HEK293 (cell line): ENCODE measurements around the gene GLCE.
A peak's percentile ranks its signal among the peaks of the same experiment; 100 is the strongest.

ENCODE experiments used
- CTCF ChIA-PET: fragments of 350-600 bp; formaldehyde crosslinking; extraction: SDS; loops from one replicate; lab custom pipeline; 2021; ENCODE audit warnings: antibody characterized with exemption; lab: Yijun Ruan, JAX
- POLR2A ChIA-PET: fragments of 300-600 bp; formaldehyde crosslinking; extraction: SDS; loops from one replicate; lab custom pipeline; 2020; ENCODE audit warnings: antibody characterized with exemption, inconsistent platforms; lab: Yijun Ruan, JAX
- H3K27ac ChIP-seq: fragments of 200-500 bp; sonication (Bioruptor generic); 2 replicates; pipeline ENCODE4 v1.5.1; 2014; ENCODE audit warnings: low read depth, low read length, control low read depth, inconsistent platforms; ENCODE audit errors: extremely low read depth
- H3K36me3 ChIP-seq, 2 experiments: fragments of 200-500 bp in 1 of 2; sonication (Bioruptor generic) in 1 of 2; 1 replicate in 1 of 2; 2 replicates in 1 of 2; pipeline ENCODE4 v1.5.1; 2014 to 2017; ENCODE audit warnings: inconsistent platforms in 2 of 2, low read length in 2 of 2; ENCODE audit not compliant: control insufficient read depth in 2 of 2, insufficient read depth in 1 of 2
- H3K4me1 ChIP-seq: fragments of 200-500 bp; sonication (Bioruptor generic); 2 replicates; pipeline ENCODE4 v1.5.1; 2014; ENCODE audit warnings: mild to moderate bottlenecking, low read length, inconsistent platforms; ENCODE audit not compliant: control insufficient read depth, insufficient read depth
- H3K4me3 ChIP-seq: 2 replicates; pipeline ENCODE4 v1.5.1; 2011; ENCODE audit warnings: low read depth, mild to moderate bottlenecking, control low read depth, low read length, moderate library complexity
- H3K9me3 ChIP-seq: fragments of 200-500 bp; sonication (Bioruptor generic); 2 replicates; pipeline ENCODE4 v1.5.1; 2014; ENCODE audit warnings: low read depth, low read length, inconsistent platforms; ENCODE audit not compliant: control insufficient read depth, insufficient read depth
- GFI1B ChIP-seq: fragments of 450-650 bp; formaldehyde crosslinking; IDR thresholded peaks from 2 replicates; pipeline ENCODE4 v1.5.1; 2016; ENCODE audit warnings: missing biosample characterization, missing genetic modification characterization
- RBAK ChIP-seq: fragments of 450-650 bp; formaldehyde crosslinking; IDR thresholded peaks from 2 replicates; pipeline ENCODE4 v1.5.1; 2016; ENCODE audit warnings: missing biosample characterization, missing genetic modification characterization
- REPIN1 ChIP-seq: fragments of 450-650 bp; formaldehyde crosslinking; IDR thresholded peaks from 2 replicates; pipeline ENCODE4 v1.5.1; 2017; ENCODE audit warnings: missing biosample characterization, missing genetic modification characterization, low read depth
- SETDB1 ChIP-seq: IDR thresholded peaks from one replicate; pipeline ENCODE4 v1.6.1; 2017; ENCODE audit warnings: mild to moderate bottlenecking, low read length, moderate library complexity, mixed read lengths; ENCODE audit not compliant: insufficient read length
- TRIM28 ChIP-seq: IDR thresholded peaks from 2 replicates; pipeline ENCODE4 v1.6.1; 2011; ENCODE audit warnings: low read length, control low read depth, borderline replicate concordance
- ZBTB20 ChIP-seq: fragments of 450-650 bp; formaldehyde crosslinking; IDR thresholded peaks from 2 replicates; pipeline ENCODE4 v1.5.1; 2016; ENCODE audit warnings: missing biosample characterization, missing genetic modification characterization
- ZEB2 ChIP-seq: fragments of 450-650 bp; formaldehyde crosslinking; IDR thresholded peaks from 2 replicates; pipeline ENCODE4 v1.5.1; 2016; ENCODE audit warnings: missing biosample characterization, missing genetic modification characterization
- ZNF138 ChIP-seq: fragments of 450-650 bp; formaldehyde crosslinking; IDR thresholded peaks from 2 replicates; pipeline ENCODE4 v1.5.1; 2016; ENCODE audit warnings: missing biosample characterization, missing genetic modification characterization, borderline replicate concordance
- ZNF202 ChIP-seq: fragments of 450-650 bp; formaldehyde crosslinking; IDR thresholded peaks from 2 replicates; pipeline ENCODE4 v1.5.1; 2016; ENCODE audit warnings: missing biosample characterization, missing genetic modification characterization, borderline replicate concordance
- ZNF266 ChIP-seq: fragments of 450-650 bp; formaldehyde crosslinking; IDR thresholded peaks from 2 replicates; pipeline ENCODE4 v1.5.1; 2016; ENCODE audit warnings: missing biosample characterization, missing genetic modification characterization, low read depth
- ZNF37A ChIP-seq: fragments of 450-650 bp; IDR thresholded peaks from 2 replicates; pipeline ENCODE4 v1.5.1; 2018; ENCODE audit warnings: missing biosample characterization, missing genetic modification characterization
- ZNF530 ChIP-seq: fragments of 450-650 bp; formaldehyde crosslinking; IDR thresholded peaks from 2 replicates; pipeline ENCODE4 v1.5.1; 2016; ENCODE audit warnings: low read depth, missing biosample characterization, missing genetic modification characterization
- ZNF548 ChIP-seq: fragments of 450-650 bp; formaldehyde crosslinking; IDR thresholded peaks from 2 replicates; pipeline ENCODE4 v1.5.1; 2016; ENCODE audit warnings: missing biosample characterization, missing genetic modification characterization
- ZNF558 ChIP-seq: fragments of 450-650 bp; formaldehyde crosslinking; IDR thresholded peaks from 2 replicates; pipeline ENCODE4 v1.5.1; 2016; ENCODE audit warnings: missing biosample characterization, missing genetic modification characterization
- ZNF600 ChIP-seq: fragments of 450-650 bp; formaldehyde crosslinking; IDR thresholded peaks from 2 replicates; pipeline ENCODE4 v1.5.1; 2016; ENCODE audit warnings: missing biosample characterization, missing genetic modification characterization
- ZNF791 ChIP-seq: fragments of 450-650 bp; formaldehyde crosslinking; IDR thresholded peaks from 2 replicates; pipeline ENCODE4 v1.5.1; 2016; ENCODE audit warnings: missing biosample characterization, missing genetic modification characterization
- ZNF837 ChIP-seq: fragments of 450-650 bp; formaldehyde crosslinking; IDR thresholded peaks from 2 replicates; pipeline ENCODE4 v1.5.1; 2016; ENCODE audit warnings: missing biosample characterization, missing genetic modification characterization
- ZSCAN30 ChIP-seq: fragments of 450-650 bp; IDR thresholded peaks from 2 replicates; pipeline ENCODE4 v1.5.1; 2018; ENCODE audit warnings: missing biosample characterization, mild to moderate bottlenecking, missing genetic modification characterization, moderate library complexity
- ZXDB ChIP-seq: fragments of 450-650 bp; formaldehyde crosslinking; IDR thresholded peaks from 2 replicates; pipeline ENCODE4 v1.5.1; 2016; ENCODE audit warnings: missing biosample characterization, missing genetic modification characterization
- TF ChIP-seq, protein P1 (sequence below): fragments of 450-650 bp; formaldehyde crosslinking; IDR thresholded peaks from 2 replicates; pipeline ENCODE4 v1.5.1; 2017; ENCODE audit warnings: missing biosample characterization, missing genetic modification characterization
- TF ChIP-seq, protein P2 (sequence below): fragments of 450-650 bp; formaldehyde crosslinking; IDR thresholded peaks from 2 replicates; pipeline ENCODE4 v1.5.1; 2017; ENCODE audit warnings: missing biosample characterization, missing genetic modification characterization
- TF ChIP-seq, protein P3 (sequence below): fragments of 450-650 bp; formaldehyde crosslinking; conservative IDR thresholded peaks from 2 replicates; pipeline ENCODE4 v1.5.1; 2016; ENCODE audit warnings: low read depth, missing biosample characterization, missing genetic modification characterization
- TF ChIP-seq, protein P4 (sequence below): IDR thresholded peaks from 2 replicates; pipeline ENCODE4 v1.6.1; 2011; ENCODE audit warnings: mild to moderate bottlenecking, low read depth, low read length, borderline replicate concordance
- TF ChIP-seq, protein P5 (sequence below): fragments of 450-650 bp; formaldehyde crosslinking; IDR thresholded peaks from 2 replicates; pipeline ENCODE4 v1.5.1; 2016; ENCODE audit warnings: missing biosample characterization, missing genetic modification characterization

Gene GLCE

DNA sequence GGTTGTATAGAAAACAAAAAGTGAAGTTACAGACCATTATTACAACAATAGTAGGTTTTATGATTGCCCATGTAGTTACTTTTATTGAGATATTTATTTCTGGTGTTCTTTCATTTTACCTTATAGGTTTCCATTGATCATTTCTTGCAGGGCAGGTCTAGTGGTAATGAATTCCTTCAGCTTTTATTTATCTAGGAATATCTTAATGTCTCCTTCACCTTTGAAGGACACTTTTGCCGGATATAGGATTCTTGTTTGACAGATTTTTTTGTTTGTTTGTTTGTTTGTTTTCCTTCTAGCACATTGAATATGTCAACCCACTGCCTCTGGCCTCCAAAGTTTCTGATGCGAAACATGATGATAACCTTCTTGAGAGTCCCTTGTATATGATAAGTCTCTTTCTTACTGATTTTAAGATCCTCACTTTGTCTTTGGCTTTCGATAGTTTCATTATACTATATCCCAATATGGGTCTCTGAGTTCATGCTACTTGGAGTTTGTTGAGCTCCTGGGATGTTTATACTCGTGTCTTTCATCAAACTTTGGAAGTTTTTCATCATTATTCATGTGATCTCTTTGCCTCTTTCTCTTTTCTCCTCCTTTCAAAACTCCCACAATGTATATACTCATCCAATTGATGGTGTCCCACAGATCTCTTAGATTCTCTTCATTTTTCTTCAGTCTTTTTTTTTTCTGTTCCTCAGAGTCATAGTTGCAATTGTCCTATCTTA lies 62.8 kb downstream of the GLCE start:
- TF ChIP-seq, protein P1, sequence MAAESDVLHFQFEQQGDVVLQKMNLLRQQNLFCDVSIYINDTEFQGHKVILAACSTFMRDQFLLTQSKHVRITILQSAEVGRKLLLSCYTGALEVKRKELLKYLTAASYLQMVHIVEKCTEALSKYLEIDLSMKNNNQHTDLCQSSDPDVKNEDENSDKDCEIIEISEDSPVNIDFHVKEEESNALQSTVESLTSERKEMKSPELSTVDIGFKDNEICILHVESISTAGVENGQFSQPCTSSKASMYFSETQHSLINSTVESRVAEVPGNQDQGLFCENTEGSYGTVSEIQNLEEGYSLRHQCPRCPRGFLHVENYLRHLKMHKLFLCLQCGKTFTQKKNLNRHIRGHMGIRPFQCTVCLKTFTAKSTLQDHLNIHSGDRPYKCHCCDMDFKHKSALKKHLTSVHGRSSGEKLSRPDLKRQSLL (tag by site-specific recombination), result 0 out of 2 replicates have a peak, but pooled peaks have one; percentile 40
- no peak for TF ChIP-seq ZNF202 (tag by site-specific recombination)
- TF ChIP-seq ZNF138, result no peak
- TF ChIP-seq ZNF266, result no peak
- TF ChIP-seq ZNF837 (tag by site-specific recombination), result no peak
- TF ChIP-seq ZNF791 (tag by site-specific recombination), result peak; percentile 94
- TF ChIP-seq TRIM28, result peak; percentile 68; the same call in 1 of the 2 replicates
- no peak for TF ChIP-seq ZNF600 (tag by site-specific recombination)
- TF ChIP-seq SETDB1, result peak; percentile 97
- TF ChIP-seq, protein P2, sequence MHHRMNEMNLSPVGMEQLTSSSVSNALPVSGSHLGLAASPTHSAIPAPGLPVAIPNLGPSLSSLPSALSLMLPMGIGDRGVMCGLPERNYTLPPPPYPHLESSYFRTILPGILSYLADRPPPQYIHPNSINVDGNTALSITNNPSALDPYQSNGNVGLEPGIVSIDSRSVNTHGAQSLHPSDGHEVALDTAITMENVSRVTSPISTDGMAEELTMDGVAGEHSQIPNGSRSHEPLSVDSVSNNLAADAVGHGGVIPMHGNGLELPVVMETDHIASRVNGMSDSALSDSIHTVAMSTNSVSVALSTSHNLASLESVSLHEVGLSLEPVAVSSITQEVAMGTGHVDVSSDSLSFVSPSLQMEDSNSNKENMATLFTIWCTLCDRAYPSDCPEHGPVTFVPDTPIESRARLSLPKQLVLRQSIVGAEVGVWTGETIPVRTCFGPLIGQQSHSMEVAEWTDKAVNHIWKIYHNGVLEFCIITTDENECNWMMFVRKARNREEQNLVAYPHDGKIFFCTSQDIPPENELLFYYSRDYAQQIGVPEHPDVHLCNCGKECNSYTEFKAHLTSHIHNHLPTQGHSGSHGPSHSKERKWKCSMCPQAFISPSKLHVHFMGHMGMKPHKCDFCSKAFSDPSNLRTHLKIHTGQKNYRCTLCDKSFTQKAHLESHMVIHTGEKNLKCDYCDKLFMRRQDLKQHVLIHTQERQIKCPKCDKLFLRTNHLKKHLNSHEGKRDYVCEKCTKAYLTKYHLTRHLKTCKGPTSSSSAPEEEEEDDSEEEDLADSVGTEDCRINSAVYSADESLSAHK (tag by site-specific recombination), result no peak
- no peak for TF ChIP-seq ZNF530
- TF ChIP-seq REPIN1, result no peak
- TF ChIP-seq, protein P3, sequence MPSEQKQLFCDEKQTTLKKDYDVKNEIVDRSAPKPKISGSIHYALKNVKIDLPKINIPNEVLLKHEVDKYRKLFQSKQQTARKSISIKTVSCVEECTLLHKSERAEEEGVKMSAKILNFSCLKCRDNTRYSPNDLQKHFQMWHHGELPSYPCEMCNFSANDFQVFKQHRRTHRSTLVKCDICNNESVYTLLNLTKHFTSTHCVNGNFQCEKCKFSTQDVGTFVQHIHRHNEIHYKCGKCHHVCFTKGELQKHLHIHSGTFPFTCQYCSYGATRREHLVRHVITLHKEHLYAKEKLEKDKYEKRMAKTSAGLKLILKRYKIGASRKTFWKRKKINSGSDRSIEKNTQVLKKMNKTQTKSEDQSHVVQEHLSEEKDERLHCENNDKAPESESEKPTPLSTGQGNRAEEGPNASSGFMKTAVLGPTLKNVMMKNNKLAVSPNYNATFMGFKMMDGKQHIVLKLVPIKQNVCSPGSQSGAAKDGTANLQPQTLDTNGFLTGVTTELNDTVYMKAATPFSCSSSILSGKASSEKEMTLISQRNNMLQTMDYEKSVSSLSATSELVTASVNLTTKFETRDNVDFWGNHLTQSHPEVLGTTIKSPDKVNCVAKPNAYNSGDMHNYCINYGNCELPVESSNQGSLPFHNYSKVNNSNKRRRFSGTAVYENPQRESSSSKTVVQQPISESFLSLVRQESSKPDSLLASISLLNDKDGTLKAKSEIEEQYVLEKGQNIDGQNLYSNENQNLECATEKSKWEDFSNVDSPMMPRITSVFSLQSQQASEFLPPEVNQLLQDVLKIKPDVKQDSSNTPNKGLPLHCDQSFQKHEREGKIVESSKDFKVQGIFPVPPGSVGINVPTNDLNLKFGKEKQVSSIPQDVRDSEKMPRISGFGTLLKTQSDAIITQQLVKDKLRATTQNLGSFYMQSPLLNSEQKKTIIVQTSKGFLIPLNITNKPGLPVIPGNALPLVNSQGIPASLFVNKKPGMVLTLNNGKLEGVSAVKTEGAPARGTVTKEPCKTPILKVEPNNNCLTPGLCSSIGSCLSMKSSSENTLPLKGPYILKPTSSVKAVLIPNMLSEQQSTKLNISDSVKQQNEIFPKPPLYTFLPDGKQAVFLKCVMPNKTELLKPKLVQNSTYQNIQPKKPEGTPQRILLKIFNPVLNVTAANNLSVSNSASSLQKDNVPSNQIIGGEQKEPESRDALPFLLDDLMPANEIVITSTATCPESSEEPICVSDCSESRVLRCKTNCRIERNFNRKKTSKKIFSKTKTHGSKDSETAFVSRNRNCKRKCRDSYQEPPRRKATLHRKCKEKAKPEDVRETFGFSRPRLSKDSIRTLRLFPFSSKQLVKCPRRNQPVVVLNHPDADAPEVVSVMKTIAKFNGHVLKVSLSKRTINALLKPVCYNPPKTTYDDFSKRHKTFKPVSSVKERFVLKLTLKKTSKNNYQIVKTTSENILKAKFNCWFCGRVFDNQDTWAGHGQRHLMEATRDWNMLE (tag by site-specific recombination), result 0 out of 2 replicates have a peak, but pooled peaks have one; percentile 15
- TF ChIP-seq ZNF558 (tag by site-specific recombination), result peak; percentile 97
- no peak for TF ChIP-seq ZEB2
- TF ChIP-seq, all 188 proteins: peak for 6
- H3K27ac ChIP-seq, result no peak overlapping the region
- H3K9me3 ChIP-seq, result peaks cover 3% of the 10 kb centered on the region; the same call in 1 of the 2 replicates
- no peak overlapping the region for H3K4me3 ChIP-seq
- ChIA-PET CTCF (interaction anchor here (0.7 to 6.6 kb wide), 4 partner anchors 10 to 165 kb away, joined by 3 to 61 read pairs (median 4); no protein-coding TSS in a partner anchor), POLR2A (no interaction called here)
- H3K36me3 ChIP-seq, result peaks cover 0 to 5% of the 10 kb centered on the region in 2 experiments; a peak in 2 of 3 replicates
- no peaks in the 10 kb centered on the region for H3K4me1 ChIP-seq

DNA sequence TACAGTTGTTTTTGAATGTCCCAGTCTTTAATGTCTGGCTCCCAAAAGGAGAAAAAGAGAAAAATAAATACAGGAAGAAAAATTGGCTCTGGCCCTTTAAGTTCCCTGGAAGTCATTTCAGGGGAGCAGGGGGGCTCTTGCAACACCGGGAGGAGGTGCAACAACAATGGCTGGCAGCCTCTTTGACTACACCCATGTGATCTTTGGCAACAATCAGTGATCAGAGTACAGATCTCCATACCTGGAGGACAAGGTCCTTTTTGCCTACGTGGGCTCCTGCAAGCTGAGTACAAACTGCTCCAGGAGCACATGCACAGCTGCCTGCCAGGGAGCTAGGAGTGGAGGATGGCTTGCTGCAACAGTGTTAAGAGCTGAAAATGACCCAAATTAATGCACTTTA lies 63.9 kb downstream of the GLCE start:
- H3K36me3 ChIP-seq, result peaks cover 0 to 4% of the 10 kb centered on the region in 2 experiments; a peak in 1 of 3 replicates
- no peak overlapping the region for H3K27ac ChIP-seq
- H3K4me3 ChIP-seq, result no peak overlapping the region
- no peaks in the 10 kb centered on the region for H3K4me1 ChIP-seq
- ChIA-PET CTCF (interaction anchor here (0.6 to 6.6 kb wide), 4 partner anchors 30 to 166 kb away, joined by 3 to 61 read pairs (median 6); partner anchors contain the start of gene GLCE), POLR2A (no interaction called here)
- H3K9me3 ChIP-seq, result peaks cover 3% of the 10 kb centered on the region; the same call in 1 of the 2 replicates
- TF ChIP-seq ZNF37A (tag by site-specific recombination) (no peak), ZXDB (no peak), SETDB1 (no peak), GFI1B (no peak), ZBTB20 (tag by site-specific recombination) (no peak), ZNF548 (no peak), RBAK (tag by site-specific recombination) (no peak), ZSCAN30 (tag by site-specific recombination) (no peak)
- TF ChIP-seq, protein P4, sequence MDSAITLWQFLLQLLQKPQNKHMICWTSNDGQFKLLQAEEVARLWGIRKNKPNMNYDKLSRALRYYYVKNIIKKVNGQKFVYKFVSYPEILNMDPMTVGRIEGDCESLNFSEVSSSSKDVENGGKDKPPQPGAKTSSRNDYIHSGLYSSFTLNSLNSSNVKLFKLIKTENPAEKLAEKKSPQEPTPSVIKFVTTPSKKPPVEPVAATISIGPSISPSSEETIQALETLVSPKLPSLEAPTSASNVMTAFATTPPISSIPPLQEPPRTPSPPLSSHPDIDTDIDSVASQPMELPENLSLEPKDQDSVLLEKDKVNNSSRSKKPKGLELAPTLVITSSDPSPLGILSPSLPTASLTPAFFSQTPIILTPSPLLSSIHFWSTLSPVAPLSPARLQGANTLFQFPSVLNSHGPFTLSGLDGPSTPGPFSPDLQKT, result no peak
- TF ChIP-seq, protein P5, sequence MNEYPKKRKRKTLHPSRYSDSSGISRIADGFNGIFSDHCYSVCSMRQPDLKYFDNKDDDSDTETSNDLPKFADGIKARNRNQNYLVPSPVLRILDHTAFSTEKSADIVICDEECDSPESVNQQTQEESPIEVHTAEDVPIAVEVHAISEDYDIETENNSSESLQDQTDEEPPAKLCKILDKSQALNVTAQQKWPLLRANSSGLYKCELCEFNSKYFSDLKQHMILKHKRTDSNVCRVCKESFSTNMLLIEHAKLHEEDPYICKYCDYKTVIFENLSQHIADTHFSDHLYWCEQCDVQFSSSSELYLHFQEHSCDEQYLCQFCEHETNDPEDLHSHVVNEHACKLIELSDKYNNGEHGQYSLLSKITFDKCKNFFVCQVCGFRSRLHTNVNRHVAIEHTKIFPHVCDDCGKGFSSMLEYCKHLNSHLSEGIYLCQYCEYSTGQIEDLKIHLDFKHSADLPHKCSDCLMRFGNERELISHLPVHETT (tag by site-specific recombination), result no peak
